NCI-H748 treated with DMSO at 0.1 percent for 48 hours (cell line): ENCODE data around the gene TRIM33.
"Not testable (repeated sequence)": the region's sequence is repeated elsewhere in the genome, so short reads cannot be mapped to it uniquely, and the experiment has no call there.

Source experiments
- DNase-seq: peaks from one replicate; lab custom pipeline; 2025; lab: John Stamatoyannopoulos, UW

TRIM33 gene

GRCh38 chr1:114466334-114467014 is 44.5 kb downstream of the TRIM33 start:
- no peak for DNase-seq

- DNase-seq, result no peak
Measured at GRCh38 chr1:114462963-114463362, 48.0 kb downstream of the TRIM33 start.

- DNase-seq, result no peak
Measured at GRCh38 chr1:114462341-114462740, 48.7 kb downstream of the TRIM33 start.

GRCh38 chr1:114458237-114458777 is 52.7 kb downstream of the TRIM33 start:
- no peak for DNase-seq

- DNase-seq, result no peak
Measured at GRCh38 chr1:114457675-114458236, 53.2 kb downstream of the TRIM33 start.

GRCh38 chr1:114456586-114456985 is 54.4 kb downstream of the TRIM33 start:
- no peak for DNase-seq

GRCh38 chr1:114455102-114455785 is 55.8 kb downstream of the TRIM33 start:
- DNase-seq, result no peak

GRCh38 chr1:114454539-114454938 is 56.5 kb downstream of the TRIM33 start:
- DNase-seq, result no peak

- DNase-seq, result no peak
Measured at GRCh38 chr1:114453361-114453784, 57.6 kb downstream of the TRIM33 start.

GRCh38 chr1:114448370-114449036 is 62.5 kb downstream of the TRIM33 start:
- no peak for DNase-seq

GRCh38 chr1:114446198-114446597 is 64.8 kb downstream of the TRIM33 start:
- no peak for DNase-seq

- DNase-seq, result not testable (repeated sequence)
Measured at GRCh38 chr1:114443226-114443625, 67.8 kb downstream of the TRIM33 start.

- no peak for DNase-seq
Measured at GRCh38 chr1:114441332-114441731, 69.7 kb downstream of the TRIM33 start.

GRCh38 chr1:114439369-114439768 is 71.6 kb downstream of the TRIM33 start:
- no peak for DNase-seq

- DNase-seq, result no peak
Measured at GRCh38 chr1:114437812-114438211, 73.2 kb downstream of the TRIM33 start.

- DNase-seq, result no peak
Measured at GRCh38 chr1:114436799-114437198, 74.2 kb downstream of the TRIM33 start.

- no peak for DNase-seq
Measured at GRCh38 chr1:114435088-114435715, 75.8 kb downstream of the TRIM33 start.

GRCh38 chr1:114431026-114431425 is 80.0 kb downstream of the TRIM33 start:
- DNase-seq, result no peak

GRCh38 chr1:114428083-114428754 is 82.8 kb downstream of the TRIM33 start:
- DNase-seq, result no peak

GRCh38 chr1:114427612-114428011 is 83.4 kb downstream of the TRIM33 start:
- DNase-seq, result no peak

- no peak for DNase-seq
Measured at GRCh38 chr1:114423455-114423854, 87.5 kb downstream of the TRIM33 start.
